ENCODE measurements around the gene HHIPL1. TPM values are rescaled to one million over a fixed set of nuclear protein-coding genes. Genes with fewer than 3 reads are reported as not detected.
"Not testable (repeated sequence)": the region's sequence is repeated elsewhere in the genome, so short reads cannot be mapped to it uniquely, and the experiment has no call there.

HHIPL1 gene
- total RNA-seq, 1 experiment from 2014 or later = 2.1 TPM

DNA sequence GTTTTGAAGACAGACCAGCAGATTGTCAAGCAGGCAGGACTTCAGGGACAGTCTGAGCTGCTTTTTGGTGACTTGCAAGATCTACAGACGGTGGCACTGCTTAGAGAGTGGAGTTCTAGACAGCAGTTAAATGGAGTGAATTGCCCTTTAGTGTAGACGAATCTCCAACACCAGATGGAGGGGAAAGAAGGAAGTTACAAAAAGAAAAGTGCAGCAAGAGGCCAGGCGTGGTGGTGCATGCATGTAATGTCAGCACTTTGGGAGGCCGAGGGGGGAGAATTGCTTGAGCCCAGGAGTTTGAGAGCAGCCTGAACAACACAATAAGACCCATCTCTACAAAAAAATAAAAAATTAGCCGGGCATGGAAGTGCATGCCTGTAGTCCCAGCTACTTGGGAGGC is 8.4 kb upstream of the HHIPL1 start:
- in situ Hi-C loops (cut with HindIII; ENCODE audit: low pct_unique_long_range_greater_than_20kb, low sequenced_read_pairs) (no loop called here), intact Hi-C loops (cut with micrococcal nuclease; ENCODE audit: unreplicated experiment) (no loop called here)
- ChIA-PET POLR2A (no interaction called here), CTCF (no interaction called here)
- TF ChIP-seq, protein P1, sequence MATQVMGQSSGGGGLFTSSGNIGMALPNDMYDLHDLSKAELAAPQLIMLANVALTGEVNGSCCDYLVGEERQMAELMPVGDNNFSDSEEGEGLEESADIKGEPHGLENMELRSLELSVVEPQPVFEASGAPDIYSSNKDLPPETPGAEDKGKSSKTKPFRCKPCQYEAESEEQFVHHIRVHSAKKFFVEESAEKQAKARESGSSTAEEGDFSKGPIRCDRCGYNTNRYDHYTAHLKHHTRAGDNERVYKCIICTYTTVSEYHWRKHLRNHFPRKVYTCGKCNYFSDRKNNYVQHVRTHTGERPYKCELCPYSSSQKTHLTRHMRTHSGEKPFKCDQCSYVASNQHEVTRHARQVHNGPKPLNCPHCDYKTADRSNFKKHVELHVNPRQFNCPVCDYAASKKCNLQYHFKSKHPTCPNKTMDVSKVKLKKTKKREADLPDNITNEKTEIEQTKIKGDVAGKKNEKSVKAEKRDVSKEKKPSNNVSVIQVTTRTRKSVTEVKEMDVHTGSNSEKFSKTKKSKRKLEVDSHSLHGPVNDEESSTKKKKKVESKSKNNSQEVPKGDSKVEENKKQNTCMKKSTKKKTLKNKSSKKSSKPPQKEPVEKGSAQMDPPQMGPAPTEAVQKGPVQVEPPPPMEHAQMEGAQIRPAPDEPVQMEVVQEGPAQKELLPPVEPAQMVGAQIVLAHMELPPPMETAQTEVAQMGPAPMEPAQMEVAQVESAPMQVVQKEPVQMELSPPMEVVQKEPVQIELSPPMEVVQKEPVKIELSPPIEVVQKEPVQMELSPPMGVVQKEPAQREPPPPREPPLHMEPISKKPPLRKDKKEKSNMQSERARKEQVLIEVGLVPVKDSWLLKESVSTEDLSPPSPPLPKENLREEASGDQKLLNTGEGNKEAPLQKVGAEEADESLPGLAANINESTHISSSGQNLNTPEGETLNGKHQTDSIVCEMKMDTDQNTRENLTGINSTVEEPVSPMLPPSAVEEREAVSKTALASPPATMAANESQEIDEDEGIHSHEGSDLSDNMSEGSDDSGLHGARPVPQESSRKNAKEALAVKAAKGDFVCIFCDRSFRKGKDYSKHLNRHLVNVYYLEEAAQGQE (IDR thresholded peaks at IDR 0.05; ENCODE audit: insufficient read depth in 1 of 2, low read depth in 2 of 2, low read length in 1 of 2) = no peak
- no peak for TF ChIP-seq POLR2AphosphoS5 (IDR thresholded peaks at IDR 0.05; ENCODE audit: low read depth, low read length)
- TF ChIP-seq TCF7L2 (IDR thresholded peaks at IDR 0.05; ENCODE audit: low read depth, low read length) = no peak
- TF ChIP-seq SIN3A (IDR thresholded peaks at IDR 0.05; ENCODE audit: borderline replicate concordance, insufficient read depth, low read depth, low read length) = no peak
- TF ChIP-seq, protein P2, sequence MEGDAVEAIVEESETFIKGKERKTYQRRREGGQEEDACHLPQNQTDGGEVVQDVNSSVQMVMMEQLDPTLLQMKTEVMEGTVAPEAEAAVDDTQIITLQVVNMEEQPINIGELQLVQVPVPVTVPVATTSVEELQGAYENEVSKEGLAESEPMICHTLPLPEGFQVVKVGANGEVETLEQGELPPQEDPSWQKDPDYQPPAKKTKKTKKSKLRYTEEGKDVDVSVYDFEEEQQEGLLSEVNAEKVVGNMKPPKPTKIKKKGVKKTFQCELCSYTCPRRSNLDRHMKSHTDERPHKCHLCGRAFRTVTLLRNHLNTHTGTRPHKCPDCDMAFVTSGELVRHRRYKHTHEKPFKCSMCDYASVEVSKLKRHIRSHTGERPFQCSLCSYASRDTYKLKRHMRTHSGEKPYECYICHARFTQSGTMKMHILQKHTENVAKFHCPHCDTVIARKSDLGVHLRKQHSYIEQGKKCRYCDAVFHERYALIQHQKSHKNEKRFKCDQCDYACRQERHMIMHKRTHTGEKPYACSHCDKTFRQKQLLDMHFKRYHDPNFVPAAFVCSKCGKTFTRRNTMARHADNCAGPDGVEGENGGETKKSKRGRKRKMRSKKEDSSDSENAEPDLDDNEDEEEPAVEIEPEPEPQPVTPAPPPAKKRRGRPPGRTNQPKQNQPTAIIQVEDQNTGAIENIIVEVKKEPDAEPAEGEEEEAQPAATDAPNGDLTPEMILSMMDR (IDR thresholded peaks at IDR 0.05) = no peak
- H3K9me3 ChIP-seq (ENCODE audit: control insufficient read depth, insufficient read depth, low read depth, low read length) = no peaks in the 10 kb centered on the region
- H3K4me1 ChIP-seq (ENCODE audit: control insufficient read depth, insufficient read depth, low read length) = no peaks in the 10 kb centered on the region; the same call in 1 of the 2 replicates
- no peak overlapping the region for H3K4me3 ChIP-seq (ENCODE audit: low read depth in 2 of 2, low read length in 2 of 2)
- H3K36me3 ChIP-seq (ENCODE audit: control insufficient read depth, insufficient read depth, low read length) = no peaks in the 10 kb centered on the region
- H3K27ac ChIP-seq (ENCODE audit: low read length) = no peak overlapping the region
- no peak for ATAC-seq
- DNase-seq (ENCODE audit: low read depth, low spot score) = no peak
- no TSS peak for BruUV-seq (replicated peaks)
- H3K27me3 ChIP-seq (ENCODE audit: control insufficient read depth, insufficient read depth, low read length) = no peaks in the 10 kb centered on the region

GRCh38 chr14:99637624-99638023 is 7.3 kb upstream of the HHIPL1 start:
- no TSS peak for BruUV-seq (replicated peaks)
- no peaks in the 10 kb centered on the region for H3K36me3 ChIP-seq (ENCODE audit: control insufficient read depth, insufficient read depth, low read length)
- CTCF ChIA-PET = no interaction called here

GRCh38 chr14:99642771-99643170 is 2.2 kb upstream of the HHIPL1 start:
- H3K9me3 ChIP-seq (ENCODE audit: control insufficient read depth, insufficient read depth, low read depth, low read length); ATAC-seq; in situ Hi-C loops (cut with HindIII; ENCODE audit: low pct_unique_long_range_greater_than_20kb, low sequenced_read_pairs); H3K27ac ChIP-seq (ENCODE audit: low read length); H3K36me3 ChIP-seq (ENCODE audit: control insufficient read depth, insufficient read depth, low read length); DNase-seq (ENCODE audit: low read depth, low spot score); H3K4me3 ChIP-seq (ENCODE audit: low read depth in 2 of 2, low read length in 2 of 2); H3K4me1 ChIP-seq (ENCODE audit: control insufficient read depth, insufficient read depth, low read length); POLR2A ChIA-PET; intact Hi-C loops (cut with micrococcal nuclease; ENCODE audit: unreplicated experiment); H3K27me3 ChIP-seq (ENCODE audit: control insufficient read depth, insufficient read depth, low read length); BruUV-seq (replicated peaks): not testable (repeated sequence)
- CTCF ChIA-PET = interaction anchor here (0.7 kb wide), 1 partner anchor 10 kb away, joined by 3 read pairs; no protein-coding TSS in a partner anchor

More at GRCh38 chr14:99637624-99638023, 7.3 kb upstream of the HHIPL1 start:
- Histone ChIP-seq H3K4me1 (ENCODE audit: control insufficient read depth, insufficient read depth, low read length) (no peaks in the 10 kb centered on the region), H3K9me3 (ENCODE audit: control insufficient read depth, insufficient read depth, low read depth, low read length) (no peaks in the 10 kb centered on the region), H3K27ac (ENCODE audit: low read length) (no peak overlapping the region), H3K4me3 (ENCODE audit: low read depth in 2 of 2, low read length in 2 of 2) (no peak overlapping the region), H3K27me3 (ENCODE audit: control insufficient read depth, insufficient read depth, low read length) (no peaks in the 10 kb centered on the region)
- POLR2A ChIA-PET = no interaction called here
- ATAC-seq = no peak
- TF ChIP-seq, protein P1 (IDR thresholded peaks at IDR 0.05; ENCODE audit: insufficient read depth in 1 of 2, low read depth in 2 of 2, low read length in 1 of 2) = no peak
- no peak for TF ChIP-seq TCF7L2 (IDR thresholded peaks at IDR 0.05; ENCODE audit: low read depth, low read length)
- TF ChIP-seq, protein P2 (IDR thresholded peaks at IDR 0.05) = no peak
- no peak for TF ChIP-seq POLR2AphosphoS5 (IDR thresholded peaks at IDR 0.05; ENCODE audit: low read depth, low read length)
- TF ChIP-seq SIN3A (IDR thresholded peaks at IDR 0.05; ENCODE audit: borderline replicate concordance, insufficient read depth, low read depth, low read length) = no peak
- intact Hi-C loops (cut with micrococcal nuclease; ENCODE audit: unreplicated experiment) = no loop called here
- in situ Hi-C loops (cut with HindIII; ENCODE audit: low pct_unique_long_range_greater_than_20kb, low sequenced_read_pairs) = no loop called here
- DNase-seq (ENCODE audit: low read depth, low spot score) = no peak
